Stimulated activated effector memory CD8-positive, alpha-beta T cell treated with anti-CD3 and anti-CD28 coated beads, Interleukin-12 subunit alpha, Interleukin-12 subunit beta, amount 100 ng/mL, for 72 hours (primary cell): ENCODE data around the gene DNAAF8.
"Not testable (repeated sequence)": the region's sequence is repeated elsewhere in the genome, so short reads cannot be mapped to it uniquely, and the experiment has no call there.

Source experiments
- ATAC-seq: fragments of 150-1000 bp; cut with Tn5 transposase; 2 replicates; pipeline ENCODE4 v1.10.0; 2021
- DNase-seq, 2 donors: peaks; one replicate each; pipeline ENCODE4 v3.0.0; 2021 to 2022; ENCODE audit warnings: low spot score in 2 of 2
- H3K27ac Mint-ChIP-seq: one replicate; pipeline ENCODE4 v1.8.0; 2022; ENCODE audit warnings: mild to moderate bottlenecking, mixed read lengths
- H3K36me3 Mint-ChIP-seq: one replicate; pipeline ENCODE4 v1.8.0; 2022; ENCODE audit warnings: mild to moderate bottlenecking, mixed read lengths
- H3K4me1 Mint-ChIP-seq: one replicate; pipeline ENCODE4 v1.8.0; 2022; ENCODE audit warnings: mixed read lengths
- H3K4me3 Mint-ChIP-seq: one replicate; pipeline ENCODE4 v1.8.0; 2022; ENCODE audit warnings: mild to moderate bottlenecking, mixed read lengths
- H3K9me3 Mint-ChIP-seq: one replicate; pipeline ENCODE4 v1.8.0; 2022; ENCODE audit warnings: mixed read lengths

Gene DNAAF8

GRCh38 chr16:4769306-4769638, 34.9 kb downstream of the DNAAF8 start:
- H3K36me3 Mint-ChIP-seq = peaks cover 25% of the 10 kb centered on the region
- peak overlapping the region; percentile 88 for H3K4me3 Mint-ChIP-seq
- H3K27ac Mint-ChIP-seq = peak overlapping the region; percentile 85
- peaks cover 31% of the 10 kb centered on the region for H3K4me1 Mint-ChIP-seq
- DNase-seq = no peak
- ATAC-seq = no peak
- no peaks in the 10 kb centered on the region for H3K9me3 Mint-ChIP-seq

DNA sequence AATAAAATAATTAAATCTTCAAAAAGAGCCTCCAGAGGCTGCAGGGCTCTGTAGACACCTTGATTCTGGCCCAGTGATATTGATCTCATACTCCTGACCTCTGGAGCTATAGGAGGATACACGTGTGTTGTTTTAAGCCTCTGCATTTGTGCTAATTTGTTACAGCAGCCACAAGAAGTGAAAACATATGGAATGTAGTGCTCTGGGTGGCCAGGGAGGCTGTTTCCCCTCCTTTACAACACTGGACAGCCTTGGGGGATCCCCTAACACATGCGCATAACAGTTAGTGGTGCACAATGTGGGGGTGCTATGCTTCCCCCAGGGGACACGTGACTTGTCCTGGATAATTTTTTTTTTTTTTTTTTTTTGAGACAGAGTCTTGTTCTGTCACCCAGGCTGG, 37.3 kb downstream of the DNAAF8 start:
- Mint-ChIP-seq H3K9me3 (no peaks in the 10 kb centered on the region), H3K36me3 (peaks cover 16% of the 10 kb centered on the region), H3K4me1 (peaks cover 23% of the 10 kb centered on the region), H3K4me3 (no peak overlapping the region), H3K27ac (no peak overlapping the region)
- ATAC-seq (no peak), DNase-seq (no peak)

DNA sequence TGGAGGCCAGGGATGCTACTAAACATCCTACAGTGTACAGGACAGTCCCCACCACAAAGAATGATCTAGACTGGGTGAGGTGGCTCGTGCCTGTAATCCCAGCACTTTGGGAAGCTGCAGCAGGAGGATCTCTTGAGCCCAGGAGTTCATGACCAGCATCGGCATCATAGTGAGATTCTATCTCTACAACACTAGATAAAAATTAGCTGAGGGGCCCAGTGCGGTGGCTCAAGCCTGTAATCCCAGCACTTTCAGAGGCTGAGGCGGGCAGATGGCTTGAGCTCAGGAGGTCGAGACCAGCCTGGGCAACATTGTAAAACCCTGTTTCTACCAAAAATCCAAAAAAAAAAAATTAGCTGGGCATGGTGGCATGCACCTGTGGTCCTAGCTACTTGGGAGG, 38.0 kb downstream of the DNAAF8 start:
- peaks cover 11% of the 10 kb centered on the region for H3K36me3 Mint-ChIP-seq
- DNase-seq (no peak), ATAC-seq (no peak)
- no peak overlapping the region for H3K27ac Mint-ChIP-seq
- H3K4me1 Mint-ChIP-seq = peaks cover 23% of the 10 kb centered on the region
- no peaks in the 10 kb centered on the region for H3K9me3 Mint-ChIP-seq
- H3K4me3 Mint-ChIP-seq = no peak overlapping the region

- no peak overlapping the region for H3K4me3 Mint-ChIP-seq
- no peaks in the 10 kb centered on the region for H3K36me3 Mint-ChIP-seq
- no peaks in the 10 kb centered on the region for H3K4me1 Mint-ChIP-seq
- ATAC-seq (no peak), DNase-seq (no peak)
- no peaks in the 10 kb centered on the region for H3K9me3 Mint-ChIP-seq
- H3K27ac Mint-ChIP-seq = no peak overlapping the region
These were observed 40.7 kb downstream of the DNAAF8 start for GRCh38 chr16:4775005-4775404.

- Mint-ChIP-seq H3K4me3 (no peak overlapping the region), H3K27ac (no peak overlapping the region), H3K4me1 (no peaks in the 10 kb centered on the region), H3K9me3 (no peaks in the 10 kb centered on the region), H3K36me3 (no peaks in the 10 kb centered on the region)
- DNase-seq = no peak
- no peak for ATAC-seq
These were observed 41.9 kb downstream of the DNAAF8 start for GRCh38 chr16:4776141-4776705.

GRCh38 chr16:4777339-4778049, 43.2 kb downstream of the DNAAF8 start:
- Mint-ChIP-seq H3K4me1 (no peaks in the 10 kb centered on the region), H3K4me3 (no peak overlapping the region), H3K27ac (no peak overlapping the region), H3K36me3 (no peaks in the 10 kb centered on the region), H3K9me3 (no peaks in the 10 kb centered on the region)
- ATAC-seq (no peak), DNase-seq (no peak)

DNA sequence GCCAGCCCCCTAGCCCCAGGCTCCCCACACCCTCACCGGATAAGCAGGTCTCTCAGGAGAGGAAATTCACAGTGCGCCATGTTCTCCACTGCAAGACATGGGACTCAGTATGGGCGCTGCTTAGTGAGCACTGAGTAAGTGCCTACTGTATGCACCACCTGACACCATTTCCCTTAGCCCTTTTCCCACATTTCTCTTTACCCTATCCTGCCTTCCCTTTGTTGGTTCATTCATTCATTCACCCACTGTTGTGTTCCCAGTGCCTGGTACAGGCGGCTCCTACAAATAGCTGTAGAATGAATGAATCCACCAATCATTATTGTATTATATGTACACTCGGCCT, 43.7 kb downstream of the DNAAF8 start:
- DNase-seq = no peak
- no peak for ATAC-seq
- Mint-ChIP-seq H3K27ac (no peak overlapping the region), H3K9me3 (no peaks in the 10 kb centered on the region), H3K36me3 (no peaks in the 10 kb centered on the region), H3K4me3 (no peak overlapping the region), H3K4me1 (no peaks in the 10 kb centered on the region)

DNA sequence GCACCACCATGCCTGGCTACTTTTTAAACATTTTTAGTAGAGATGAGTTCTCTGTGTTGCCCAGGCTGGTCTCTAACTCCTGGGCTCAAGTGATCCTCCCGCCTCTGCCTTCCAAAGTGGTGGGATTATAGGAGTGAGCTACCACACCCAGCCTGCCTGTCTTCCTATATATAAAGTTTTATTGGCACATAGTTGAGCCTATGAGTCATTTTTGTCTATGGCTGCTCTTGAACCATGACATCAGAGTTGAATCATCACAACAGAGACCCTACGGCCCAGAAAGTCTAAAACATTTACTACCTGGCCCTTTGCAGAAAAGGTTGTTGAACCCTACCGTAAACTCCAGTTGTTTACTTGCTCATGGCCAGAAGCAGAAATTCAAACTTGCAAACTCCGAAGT, 45.9 kb downstream of the DNAAF8 start:
- no peak for ATAC-seq
- H3K9me3 Mint-ChIP-seq = no peaks in the 10 kb centered on the region
- DNase-seq = no peak
- H3K27ac Mint-ChIP-seq = no peak overlapping the region
- no peaks in the 10 kb centered on the region for H3K36me3 Mint-ChIP-seq
- no peaks in the 10 kb centered on the region for H3K4me1 Mint-ChIP-seq
- H3K4me3 Mint-ChIP-seq = no peak overlapping the region

GRCh38 chr16:4783251-4783950, 49.1 kb downstream of the DNAAF8 start:
- peaks cover 7% of the 10 kb centered on the region for H3K4me1 Mint-ChIP-seq
- no peak overlapping the region for H3K27ac Mint-ChIP-seq
- no peaks in the 10 kb centered on the region for H3K36me3 Mint-ChIP-seq
- ATAC-seq (no peak), DNase-seq (no peak)
- H3K9me3 Mint-ChIP-seq = no peaks in the 10 kb centered on the region
- H3K4me3 Mint-ChIP-seq = no peak overlapping the region

GRCh38 chr16:4783951-4784336, 49.6 kb downstream of the DNAAF8 start:
- Mint-ChIP-seq H3K4me3 (no peak overlapping the region), H3K36me3 (no peaks in the 10 kb centered on the region), H3K9me3 (no peaks in the 10 kb centered on the region), H3K4me1 (peaks cover 10% of the 10 kb centered on the region), H3K27ac (no peak overlapping the region)
- ATAC-seq = no peak
- DNase-seq = no peak

- H3K27ac Mint-ChIP-seq, ATAC-seq, H3K9me3 Mint-ChIP-seq, H3K4me3 Mint-ChIP-seq, DNase-seq, H3K36me3 Mint-ChIP-seq: not testable (repeated sequence)
- H3K4me1 Mint-ChIP-seq = peaks cover 10% of the 10 kb centered on the region
These were observed 50.2 kb downstream of the DNAAF8 start for GRCh38 chr16:4784444-4784987.

DNA sequence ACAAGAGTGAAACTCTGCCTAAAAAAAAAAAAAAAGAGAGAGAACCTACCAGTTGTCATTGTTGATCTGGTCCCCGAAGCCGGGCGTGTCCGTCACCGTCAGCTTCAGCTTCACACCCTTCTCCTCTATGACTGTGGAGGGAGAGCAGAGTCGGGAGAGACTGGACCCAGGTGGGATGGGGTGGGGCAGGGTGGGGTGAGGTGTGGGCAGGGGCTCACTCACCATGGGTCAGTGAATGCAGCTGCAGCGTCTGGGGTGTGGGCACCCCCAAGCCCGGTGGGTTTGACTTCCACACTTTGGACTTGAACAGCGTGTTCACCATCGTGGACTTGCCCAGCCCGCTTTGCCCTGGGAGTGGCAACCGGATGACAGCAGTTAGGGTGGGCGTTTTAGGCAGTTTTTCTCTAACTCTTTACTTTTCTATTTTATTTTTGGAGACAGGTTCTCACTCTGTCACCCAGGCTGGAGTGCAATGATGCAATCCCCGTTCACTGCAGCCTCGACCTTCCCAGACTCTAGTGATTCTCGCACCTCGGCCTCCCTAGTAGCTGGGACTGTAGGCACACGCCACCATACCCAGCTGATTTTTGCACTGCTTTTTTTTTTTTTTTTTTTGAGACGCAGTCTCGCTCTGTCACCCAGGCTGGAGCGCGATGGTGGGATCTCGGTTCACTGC, 51.6 kb downstream of the DNAAF8 start:
- ATAC-seq (no peak), DNase-seq (no peak)
- Mint-ChIP-seq H3K9me3 (no peaks in the 10 kb centered on the region), H3K27ac (no peak overlapping the region), H3K36me3 (no peaks in the 10 kb centered on the region), H3K4me3 (no peak overlapping the region), H3K4me1 (peaks cover 10% of the 10 kb centered on the region)

DNA sequence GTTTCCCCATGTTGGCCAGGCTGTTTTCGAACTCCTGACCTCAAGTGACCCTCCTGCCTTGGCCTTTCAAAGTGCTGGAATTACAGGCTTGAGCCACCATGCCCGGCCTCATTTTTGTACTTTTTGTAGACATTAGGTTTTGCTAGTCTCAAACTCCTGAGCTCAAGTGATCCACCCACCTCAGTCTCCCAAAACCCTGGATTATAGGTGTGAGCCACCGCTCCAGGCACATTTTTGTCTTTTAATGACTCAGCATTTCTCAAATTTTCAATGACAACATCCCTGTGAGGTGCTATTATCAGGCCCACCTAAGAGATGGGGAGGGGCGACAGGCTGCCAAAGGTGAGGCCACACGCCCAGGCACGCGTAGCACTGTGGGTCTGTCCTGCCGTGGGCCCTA, 52.7 kb downstream of the DNAAF8 start:
- Mint-ChIP-seq H3K36me3 (no peaks in the 10 kb centered on the region), H3K9me3 (no peaks in the 10 kb centered on the region), H3K27ac (no peak overlapping the region), H3K4me1 (peaks cover 10% of the 10 kb centered on the region), H3K4me3 (no peak overlapping the region)
- ATAC-seq = no peak
- no peak for DNase-seq

DNA sequence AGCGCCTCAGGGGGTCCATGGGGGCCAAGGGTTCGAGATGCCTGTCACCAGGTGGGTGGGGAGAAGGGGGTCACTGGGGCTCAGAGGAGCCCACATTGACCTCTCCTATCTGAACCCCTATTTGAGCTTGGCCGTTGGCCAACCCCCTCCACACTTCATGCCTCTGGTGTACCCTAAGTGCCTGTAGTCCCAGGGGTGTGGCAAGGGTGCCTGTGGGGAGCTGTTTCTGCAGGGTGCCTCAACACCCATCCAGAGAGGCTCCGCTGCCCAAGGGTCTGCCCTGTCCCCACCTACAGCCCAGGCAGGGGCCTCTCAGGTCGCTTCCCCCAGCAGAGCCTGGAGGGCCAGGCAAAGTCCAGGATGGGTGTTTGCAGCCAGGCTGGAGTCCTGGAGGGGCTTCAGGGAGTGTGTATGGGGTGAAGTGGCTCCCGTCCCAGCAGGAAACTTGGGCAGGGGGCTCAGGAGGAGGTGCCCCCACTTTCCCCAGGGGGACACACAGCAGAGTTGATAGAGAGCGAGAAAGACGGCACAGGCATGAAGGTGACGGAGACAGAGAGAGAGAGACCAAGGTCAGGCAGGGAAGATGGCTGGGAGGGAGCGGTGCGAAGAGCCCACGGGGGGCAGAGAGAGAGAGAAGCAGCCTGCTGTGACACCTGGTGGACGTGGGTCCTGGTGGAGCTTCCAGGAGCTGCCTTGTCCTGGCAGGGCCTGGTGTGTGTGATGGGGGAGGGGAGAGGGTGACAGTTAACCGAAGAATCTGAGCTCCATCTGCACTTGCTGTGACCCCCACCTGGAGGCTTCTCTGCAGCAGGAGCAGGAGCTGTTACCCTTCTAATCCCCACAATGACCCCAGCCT, 53.5 kb downstream of the DNAAF8 start, which contains the start of gene SEPTIN12:
SEPTIN12 (minus strand) TSS at position 719 of the 856 bp plus-strand sequence; CDS start at position 19, 700 bp downstream.
- peak; percentile 29 for ATAC-seq
- peaks cover 10% of the 10 kb centered on the region for H3K4me1 Mint-ChIP-seq
- no peak for DNase-seq
- H3K4me3 Mint-ChIP-seq = no peak within 1 kb of the TSS
- no peaks in the 10 kb centered on the region for H3K9me3 Mint-ChIP-seq
- H3K36me3 Mint-ChIP-seq = no peaks in the 10 kb centered on the region
- no peak within 1 kb of the TSS for H3K27ac Mint-ChIP-seq

DNA sequence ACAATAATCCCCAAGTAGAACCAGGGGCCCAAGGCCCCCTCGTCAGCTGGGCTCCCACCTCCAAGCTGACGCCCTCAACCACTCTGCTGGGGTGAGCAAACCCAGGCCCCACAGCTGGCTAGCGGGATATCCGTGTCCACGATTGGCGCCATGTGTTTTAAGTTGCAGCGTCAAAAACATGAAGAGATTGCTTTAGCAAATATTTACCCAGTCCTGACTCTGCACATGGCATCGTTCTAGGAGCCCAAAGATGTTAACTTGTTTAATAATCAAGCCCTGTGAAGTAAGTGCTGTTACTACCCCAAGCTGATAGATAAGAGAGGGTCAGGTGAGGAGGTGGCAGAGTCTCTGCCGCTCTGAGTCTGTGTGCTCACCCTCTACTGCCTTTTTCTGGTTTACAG, 54.2 kb downstream of the DNAAF8 start:
- Mint-ChIP-seq H3K4me1 (peaks cover 10% of the 10 kb centered on the region), H3K27ac (no peak overlapping the region), H3K4me3 (no peak overlapping the region), H3K9me3 (no peaks in the 10 kb centered on the region), H3K36me3 (no peaks in the 10 kb centered on the region)
- ATAC-seq = no peak
- DNase-seq = no peak
